HCT116 (cell line): ENCODE results near the gene LRPPRC. TPM values are rescaled to one million over a fixed set of nuclear protein-coding genes. Genes with fewer than 3 reads are reported as not detected.
A peak's percentile ranks its signal among the peaks of the same experiment; 100 is the strongest.

Experiments used
- ATAC-seq: fragments of 200-7000 bp; cut with Tn5 transposase; 2 replicates; pipeline ENCODE4 v1.9.1; 2020; ENCODE audit warnings: mild to moderate bottlenecking, moderate library complexity
- BruUV-seq: library from RNA; stranded (reverse); fragments of 400-500 nt; replicated peaks from 2 replicates; lab custom pipeline; 2021; lab: Mats Ljungman, UMichigan
- CTCF ChIA-PET: fragments of 300-600 bp; sonication (Branson Sonifier 250); formaldehyde crosslinking; loops from one replicate; lab custom pipeline; 2021; ENCODE audit warnings: antibody characterized with exemption; lab: Charles Lee
- POLR2A ChIA-PET: fragments of 300-600, 350-600 bp; sonication (Branson Sonifier 250); formaldehyde crosslinking; loops from one replicate; lab custom pipeline; 2021; ENCODE audit warnings: antibody characterized with exemption; lab: Charles Lee
- RAD21 ChIA-PET, 2 experiments: fragments of 300-600 bp; sonication (Branson Sonifier 250); formaldehyde crosslinking; loops; one replicate each; lab custom pipeline; 2023; ENCODE audit warnings: low total read pairs in 2 of 2; ENCODE audit not compliant: uncharacterized antibody in 2 of 2, unreplicated experiment in 2 of 2, low non-redundant PET in 1 of 2; lab: Charles Lee
- DNase-seq: peaks from one replicate; pipeline ENCODE4 v3.0.0-alpha.2; 2010; ENCODE audit warnings: low read depth, low spot score
- H2AFZ ChIP-seq: fragments of 200-600 bp; shearing (Covaris generic), sonication (generic); 2 replicates; pipeline ENCODE4 v1.6.1; 2017; ENCODE audit warnings: low read depth, mixed run types, mixed read lengths, antibody characterized with exemption, low read length; ENCODE audit not compliant: poor library complexity, severe bottlenecking
- H3K27ac ChIP-seq: 2 replicates; pipeline ENCODE4 v1.5.1; 2012; ENCODE audit warnings: low read depth, low read length
- H3K27me3 ChIP-seq: fragments of 200-600 bp; sonication (generic); 2 replicates; pipeline ENCODE4 v1.6.1; 2016; ENCODE audit warnings: mixed run types, low read length, mixed read lengths; ENCODE audit not compliant: insufficient read depth
- H3K36me3 ChIP-seq, 2 experiments: fragments of 200-500 bp in 1 of 2; fragments of 200-600 bp in 1 of 2; sonication (Bioruptor generic) in 1 of 2; sonication (generic) in 1 of 2; 2 replicates each; pipeline versions ENCODE4 v1.5.1 to v1.6.1; 2014 to 2016; ENCODE audit warnings: low read length in 2 of 2, inconsistent platforms in 1 of 2, mixed read lengths in 1 of 2, mixed run types in 1 of 2; ENCODE audit not compliant: insufficient read depth in 2 of 2, control insufficient read depth in 1 of 2
- H3K4me1 ChIP-seq, 2 experiments: fragments of 200-600 bp in 1 of 2; sonication (generic) in 1 of 2; 2 replicates each; pipeline versions ENCODE4 v1.5.1 to v1.6.1; 2012 to 2017; ENCODE audit warnings: low read length in 2 of 2, inconsistent platforms in 1 of 2, mild to moderate bottlenecking in 1 of 2, mixed read lengths in 1 of 2, mixed run types in 1 of 2, moderate library complexity in 1 of 2; ENCODE audit not compliant: insufficient read depth in 2 of 2, control insufficient read depth in 1 of 2
- H3K4me2 ChIP-seq: fragments of 200-600 bp; sonication (generic); 2 replicates; pipeline ENCODE4 v1.6.1; 2017; ENCODE audit warnings: mixed run types, low read length, mixed read lengths
- H3K4me3 ChIP-seq, 2 experiments: fragments of 200-600 bp in 1 of 2; sonication (generic) in 1 of 2; replicated peaks in 1 of 2; 2 replicates each; pipeline ENCODE4 v1.5.1; 2011 to 2016; ENCODE audit warnings: low read length in 2 of 2, control low read depth in 1 of 2, low read depth in 1 of 2, mild to moderate bottlenecking in 1 of 2, mixed read lengths in 1 of 2, mixed run types in 1 of 2
- H3K79me2 ChIP-seq: fragments of 200-600 bp; sonication (generic); 2 replicates; pipeline ENCODE4 v1.6.1; 2017; ENCODE audit warnings: mild to moderate bottlenecking, mixed run types, low read length, moderate library complexity, mixed read lengths; ENCODE audit not compliant: insufficient read depth
- H3K9ac ChIP-seq: fragments of 200-600 bp; sonication (generic); 2 replicates; pipeline ENCODE4 v1.6.1; 2016; ENCODE audit warnings: low read length, mixed read lengths
- H3K9me2 ChIP-seq: fragments of 200-600 bp; sonication (generic), shearing (Covaris generic); 2 replicates; pipeline ENCODE4 v1.6.1; 2017; ENCODE audit warnings: mixed run types, mild to moderate bottlenecking, moderate library complexity; ENCODE audit not compliant: insufficient read depth
- H3K9me3 ChIP-seq, 2 experiments: fragments of 200-500 bp in 1 of 2; fragments of 200-600 bp in 1 of 2; sonication (Bioruptor generic) in 1 of 2; sonication (generic) in 1 of 2; 2 replicates each; pipeline ENCODE4 v1.6.1; 2014 to 2017; ENCODE audit warnings: low read length in 2 of 2, mixed read lengths in 2 of 2, inconsistent platforms in 1 of 2, low read depth in 1 of 2, mild to moderate bottlenecking in 1 of 2, mixed run types in 1 of 2, moderate library complexity in 1 of 2; ENCODE audit not compliant: control insufficient read depth in 1 of 2, insufficient read depth in 1 of 2
- H4K20me1 ChIP-seq: fragments of 200-600 bp; sonication (generic), shearing (Covaris generic); 2 replicates; pipeline ENCODE4 v1.6.1; 2017; ENCODE audit warnings: mixed run types, mild to moderate bottlenecking, moderate library complexity; ENCODE audit not compliant: insufficient read depth
- ATF3 ChIP-seq: IDR thresholded peaks from 2 replicates; pipeline ENCODE4 v1.6.1; 2012
- CEBPB ChIP-seq: IDR thresholded peaks from 2 replicates; pipeline ENCODE4 v1.6.1; 2012; ENCODE audit warnings: low read depth
- CTCF ChIP-seq, 3 experiments: fragments of 200-600 bp in 1 of 3; sonication (generic) in 1 of 3; IDR thresholded peaks in 2 of 3; conservative IDR thresholded peaks in 1 of 3; 2 replicates each; pipeline ENCODE4 v1.5.1; 2012 to 2017; ENCODE audit warnings: low read depth in 2 of 3, low read length in 2 of 3, antibody characterized with exemption in 1 of 3, borderline replicate concordance in 1 of 3, control low read depth in 1 of 3, mild to moderate bottlenecking in 1 of 3, mixed read lengths in 1 of 3, mixed run types in 1 of 3, moderate library complexity in 1 of 3; ENCODE audit not compliant: insufficient read depth in 1 of 3
- EGR1 ChIP-seq: IDR thresholded peaks from 2 replicates; pipeline ENCODE4 v1.6.1; 2012; ENCODE audit warnings: low read depth
- ELF1 ChIP-seq: IDR thresholded peaks from 2 replicates; pipeline ENCODE4 v1.6.1; 2012; ENCODE audit warnings: low read depth, borderline replicate concordance
- EZH2 ChIP-seq: fragments of 200-600 bp; sonication (generic); IDR thresholded peaks from 2 replicates; pipeline ENCODE4 v1.6.1; 2017; ENCODE audit warnings: antibody characterized with exemption, mixed run types
- EZH2phosphoT487 ChIP-seq: fragments of 200-600 bp; IDR thresholded peaks from 2 replicates; pipeline ENCODE4 v1.6.1; 2018; ENCODE audit warnings: antibody characterized with exemption, borderline replicate concordance
- TCF7L2 ChIP-seq: IDR thresholded peaks from 2 replicates; pipeline ENCODE4 v1.7.0; 2011; ENCODE audit warnings: borderline replicate concordance, inconsistent platforms; ENCODE audit not compliant: insufficient read depth, insufficient read length; ENCODE audit errors: extremely low read depth
- ZFX ChIP-seq: fragments of 450-650 bp; IDR thresholded peaks from 2 replicates; pipeline ENCODE4 v1.6.1; 2017
- ZNF274 ChIP-seq: fragments of 200-500 bp; sonication (Bioruptor generic); IDR thresholded peaks from 2 replicates; pipeline ENCODE4 v1.6.1; 2014; ENCODE audit warnings: mild to moderate bottlenecking, low read depth, low read length, inconsistent platforms
- intact Hi-C: fragments of 100-400 bp; cut with micrococcal nuclease; formaldehyde crosslinking; loops from 2 replicates; pipeline ENCODE4 v1.10.0; 2022
- total RNA-seq: library from RNA; stranded (reverse); gene quantifications from one replicate; pipeline ENCODE4 v1.2.1, GENCODE V29; 2021; ENCODE audit not compliant: unreplicated experiment

LRPPRC gene
- total RNA-seq, 1 experiment from 2014 or later = 210 TPM

GRCh38 chr2:44010266-44010665, 14.5 kb upstream of the LRPPRC start (continued):
- TF ChIP-seq ZFX (no peak), EZH2phosphoT487 (no peak), ZNF274 (no peak), EGR1 (no peak), CEBPB (no peak), TCF7L2 (no peak), ELF1 (no peak)

- CTCF ChIA-PET = interaction anchor here (1.4 kb wide), 1 partner anchor 9 kb away, joined by 3 read pairs; no protein-coding TSS in a partner anchor
- no TSS peak for BruUV-seq
- no peaks in the 10 kb centered on the region for H3K9me2 ChIP-seq
- TF ChIP-seq CTCF (IDR thresholded peaks at IDR 0.05 in 2 of 3, conservative IDR thresholded peaks at IDR 0.05 in 1 of 3; ENCODE audit: borderline replicate concordance in 1 of 3, insufficient read depth in 1 of 3, low read depth in 2 of 3, low read length in 2 of 3) = peak in 1 of 3 experiments; percentile 39; a peak in 3 of 6 replicates
- TF ChIP-seq EZH2 = no peak
- TF ChIP-seq ATF3 = no peak
- TF ChIP-seq, all 23 proteins: peak for 1
- no peaks in the 10 kb centered on the region for H3K9me3 ChIP-seq
- peaks cover 29% of the 10 kb centered on the region; the same call in 1 of the 2 replicates for H3K27me3 ChIP-seq
- no peaks in the 10 kb centered on the region for H3K79me2 ChIP-seq
- intact Hi-C loops = no loop called here
- no peak overlapping the region for H3K27ac ChIP-seq
- H3K4me1 ChIP-seq = no peaks in the 10 kb centered on the region
- no peak overlapping the region for H3K4me3 ChIP-seq
- H2AFZ ChIP-seq = no peak overlapping the region
- peak; percentile 63; the same call in 1 of the 2 replicates for ATAC-seq
- H4K20me1 ChIP-seq = no peaks in the 10 kb centered on the region
- POLR2A ChIA-PET = no interaction called here
- H3K4me2 ChIP-seq = no peak overlapping the region
- H3K9ac ChIP-seq = no peak overlapping the region
- no peaks in the 10 kb centered on the region for H3K36me3 ChIP-seq
- RAD21 ChIA-PET = no interaction called here
- DNase-seq = no peak
Measured at GRCh38 chr2:44009136-44009735, 13.4 kb upstream of the LRPPRC start.
